NB4 (cell line): Measurements from ENCODE around the gene TM9SF2.

Experiments
- POLR2A ChIP-seq: IDR thresholded peaks from 2 replicates; pipeline ENCODE4 v1.6.1; 2011; ENCODE audit warnings: mild to moderate bottlenecking; ENCODE audit not compliant: insufficient read length; ENCODE audit errors: extremely low read depth
- TF ChIP-seq, protein P1 (sequence below): IDR thresholded peaks from one replicate; pipeline ENCODE4 v1.5.1; 2012; ENCODE audit warnings: low read depth, low read length

- TF ChIP-seq, protein P1, sequence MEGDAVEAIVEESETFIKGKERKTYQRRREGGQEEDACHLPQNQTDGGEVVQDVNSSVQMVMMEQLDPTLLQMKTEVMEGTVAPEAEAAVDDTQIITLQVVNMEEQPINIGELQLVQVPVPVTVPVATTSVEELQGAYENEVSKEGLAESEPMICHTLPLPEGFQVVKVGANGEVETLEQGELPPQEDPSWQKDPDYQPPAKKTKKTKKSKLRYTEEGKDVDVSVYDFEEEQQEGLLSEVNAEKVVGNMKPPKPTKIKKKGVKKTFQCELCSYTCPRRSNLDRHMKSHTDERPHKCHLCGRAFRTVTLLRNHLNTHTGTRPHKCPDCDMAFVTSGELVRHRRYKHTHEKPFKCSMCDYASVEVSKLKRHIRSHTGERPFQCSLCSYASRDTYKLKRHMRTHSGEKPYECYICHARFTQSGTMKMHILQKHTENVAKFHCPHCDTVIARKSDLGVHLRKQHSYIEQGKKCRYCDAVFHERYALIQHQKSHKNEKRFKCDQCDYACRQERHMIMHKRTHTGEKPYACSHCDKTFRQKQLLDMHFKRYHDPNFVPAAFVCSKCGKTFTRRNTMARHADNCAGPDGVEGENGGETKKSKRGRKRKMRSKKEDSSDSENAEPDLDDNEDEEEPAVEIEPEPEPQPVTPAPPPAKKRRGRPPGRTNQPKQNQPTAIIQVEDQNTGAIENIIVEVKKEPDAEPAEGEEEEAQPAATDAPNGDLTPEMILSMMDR = no peak
- no peak for TF ChIP-seq POLR2A
Measured at GRCh38 chr13:99464441-99464949, 36.8 kb upstream of the TM9SF2 start.
